Measurements from ENCODE around the gene DTNB.

The DTNB gene

GRCh38 chr2:25598911-25599310, 74.5 kb downstream of the DTNB start:
- no peaks in the 10 kb centered on the region; a peak in 1 of 22 replicates for H3K9me3 ChIP-seq (replicated peaks in 1 of 11)
- peaks cover 0 to 12% (median 0%) of the 10 kb centered on the region in 11 experiments; a peak in 4 of 22 replicates for H3K36me3 ChIP-seq
- no peak overlapping the region for H3K9ac ChIP-seq
- H3K4me3 ChIP-seq: no peak overlapping the region
- H3K27me3 ChIP-seq: no peaks in the 10 kb centered on the region
- peaks cover 0 to 22% (median 0%) of the 10 kb centered on the region in 10 experiments; a peak in 4 of 20 replicates for H3K4me1 ChIP-seq
- H3K4me2 ChIP-seq: no peak overlapping the region
- H4K20me1 ChIP-seq: no peaks in the 10 kb centered on the region
- no peak for TF ChIP-seq Cebpa-rat (IDR thresholded peaks at IDR 0.05)
- H3K27ac ChIP-seq: no peak overlapping the region

- Histone ChIP-seq H3K27ac (no peak overlapping the region), H3K4me2 (peak overlapping the region in 2 of 11 experiments; percentile 8 to 34; a peak in 1 of 22 replicates), H3K9ac (no peak overlapping the region), H3K27me3 (no peaks in the 10 kb centered on the region), H3K9me3 (replicated peaks in 1 of 11) (no peaks in the 10 kb centered on the region; a peak in 1 of 22 replicates), H3K4me1 (peaks cover 0 to 22% (median under 1%) of the 10 kb centered on the region in 10 experiments; a peak in 5 of 20 replicates), H3K36me3 (peaks cover 0 to 12% (median 0%) of the 10 kb centered on the region in 11 experiments; a peak in 4 of 22 replicates), H3K4me3 (no peak overlapping the region), H4K20me1 (no peaks in the 10 kb centered on the region)
- TF ChIP-seq Cebpa-rat (IDR thresholded peaks at IDR 0.05): no peak
Observed at GRCh38 chr2:25598332-25598731, 75.0 kb downstream of the DTNB start.

- H3K4me2 ChIP-seq: peak overlapping the region in 2 of 11 experiments; percentile 8 to 34; a peak in 2 of 22 replicates
- H3K9me3 ChIP-seq (replicated peaks in 1 of 11): no peaks in the 10 kb centered on the region; a peak in 1 of 22 replicates
- no peak overlapping the region for H3K4me3 ChIP-seq
- H3K27me3 ChIP-seq: no peaks in the 10 kb centered on the region
- no peak overlapping the region for H3K9ac ChIP-seq
- H3K4me1 ChIP-seq: peaks cover 0 to 27% (median 4%) of the 10 kb centered on the region in 10 experiments; a peak in 13 of 20 replicates
- H3K36me3 ChIP-seq: peaks cover 0 to 12% (median 0%) of the 10 kb centered on the region in 11 experiments; a peak in 4 of 22 replicates
- H4K20me1 ChIP-seq: no peaks in the 10 kb centered on the region
- H3K27ac ChIP-seq: no peak overlapping the region
- no peak for TF ChIP-seq Cebpa-rat (IDR thresholded peaks at IDR 0.05)
Observed at GRCh38 chr2:25597881-25598280, 75.5 kb downstream of the DTNB start.

GRCh38 chr2:25596516-25597244, 76.7 kb downstream of the DTNB start:
- Histone ChIP-seq H3K9me3 (replicated peaks in 1 of 11) (no peaks in the 10 kb centered on the region; a peak in 1 of 22 replicates), H3K27me3 (no peaks in the 10 kb centered on the region), H3K27ac (no peak overlapping the region), H3K4me1 (peaks cover 3 to 33% (median 15%) of the 10 kb centered on the region in 10 experiments; a peak in 19 of 20 replicates), H3K9ac (no peak overlapping the region), H3K4me2 (peak overlapping the region in 2 of 11 experiments; percentile 50 to 59; a peak in 3 of 22 replicates), H3K4me3 (no peak overlapping the region), H4K20me1 (no peaks in the 10 kb centered on the region), H3K36me3 (peaks cover 0 to 12% (median 0%) of the 10 kb centered on the region in 11 experiments; a peak in 4 of 22 replicates)
- TF ChIP-seq Cebpa-rat (IDR thresholded peaks at IDR 0.05): no peak

GRCh38 chr2:25595393-25595792, 78.0 kb downstream of the DTNB start:
- Histone ChIP-seq H3K9ac (no peak overlapping the region), H3K27ac (no peak overlapping the region), H3K27me3 (no peaks in the 10 kb centered on the region), H3K36me3 (peaks cover 0 to 19% (median 0%) of the 10 kb centered on the region in 11 experiments; a peak in 7 of 22 replicates), H3K4me1 (peaks cover 5 to 35% (median 21%) of the 10 kb centered on the region in 10 experiments; a peak in 19 of 20 replicates), H4K20me1 (no peaks in the 10 kb centered on the region), H3K4me2 (no peak overlapping the region), H3K9me3 (replicated peaks in 1 of 11) (peaks cover 0 to 7% (median 4%) of the 10 kb centered on the region in 11 experiments; a peak in 12 of 22 replicates), H3K4me3 (no peak overlapping the region)
- no peak for TF ChIP-seq Cebpa-rat (IDR thresholded peaks at IDR 0.05)

- Histone ChIP-seq H3K4me3 (no peak overlapping the region), H3K27me3 (no peaks in the 10 kb centered on the region), H4K20me1 (no peaks in the 10 kb centered on the region), H3K9me3 (replicated peaks in 1 of 11) (peaks cover 0 to 11% (median 8%) of the 10 kb centered on the region in 11 experiments; a peak in 12 of 22 replicates), H3K27ac (no peak overlapping the region), H3K9ac (no peak overlapping the region), H3K4me1 (peaks cover 5 to 35% (median 21%) of the 10 kb centered on the region in 10 experiments; a peak in 19 of 20 replicates), H3K36me3 (peaks cover 0 to 16% (median 2%) of the 10 kb centered on the region in 11 experiments; a peak in 9 of 22 replicates), H3K4me2 (no peak overlapping the region)
- TF ChIP-seq Cebpa-rat (IDR thresholded peaks at IDR 0.05): no peak
Observed at GRCh38 chr2:25594991-25595390, 78.4 kb downstream of the DTNB start.

- Histone ChIP-seq H3K9me3 (replicated peaks in 1 of 11) (peaks cover 0 to 17% (median 11%) of the 10 kb centered on the region in 11 experiments; a peak in 11 of 22 replicates), H3K4me3 (no peak overlapping the region), H3K36me3 (peaks cover 0 to 18% (median 6%) of the 10 kb centered on the region in 11 experiments; a peak in 8 of 22 replicates), H3K9ac (no peak overlapping the region), H3K4me2 (0 out of 22 replicates have a peak overlapping the region, but pooled peaks of 2 of the 11 experiments have one; percentile 6 to 7), H3K27me3 (no peaks in the 10 kb centered on the region), H4K20me1 (no peaks in the 10 kb centered on the region), H3K27ac (no peak overlapping the region), H3K4me1 (peaks cover 8 to 33% (median 24%) of the 10 kb centered on the region in 10 experiments; a peak in 19 of 20 replicates)
- no peak for TF ChIP-seq Cebpa-rat (IDR thresholded peaks at IDR 0.05)
Observed at GRCh38 chr2:25592766-25593292, 80.5 kb downstream of the DTNB start.

GRCh38 chr2:25590921-25591505, 82.4 kb downstream of the DTNB start:
- Histone ChIP-seq H3K4me3 (no peak overlapping the region), H3K27me3 (no peaks in the 10 kb centered on the region), H3K9me3 (replicated peaks in 1 of 11) (peaks cover 0 to 17% (median 11%) of the 10 kb centered on the region in 11 experiments; a peak in 11 of 22 replicates), H3K4me1 (peaks cover 11 to 44% (median 37%) of the 10 kb centered on the region in 10 experiments; a peak in 19 of 20 replicates), H4K20me1 (no peaks in the 10 kb centered on the region), H3K27ac (peak overlapping the region in 1 of 11 experiments; percentile 33; a peak in 1 of 22 replicates), H3K36me3 (peaks cover 0 to 16% (median 6%) of the 10 kb centered on the region in 11 experiments; a peak in 7 of 22 replicates), H3K9ac (no peak overlapping the region), H3K4me2 (no peak overlapping the region)
- no peak for TF ChIP-seq Cebpa-rat (IDR thresholded peaks at IDR 0.05)
